ENCODE data around the gene RASGRP1. TPM values are rescaled to one million over a fixed set of nuclear protein-coding genes. Genes with fewer than 3 reads are reported as not detected.

RASGRP1 gene
- total and polyA plus RNA-seq, 7 experiments from 2014 or later: 77.6 to 182 (median 101) TPM

DNA sequence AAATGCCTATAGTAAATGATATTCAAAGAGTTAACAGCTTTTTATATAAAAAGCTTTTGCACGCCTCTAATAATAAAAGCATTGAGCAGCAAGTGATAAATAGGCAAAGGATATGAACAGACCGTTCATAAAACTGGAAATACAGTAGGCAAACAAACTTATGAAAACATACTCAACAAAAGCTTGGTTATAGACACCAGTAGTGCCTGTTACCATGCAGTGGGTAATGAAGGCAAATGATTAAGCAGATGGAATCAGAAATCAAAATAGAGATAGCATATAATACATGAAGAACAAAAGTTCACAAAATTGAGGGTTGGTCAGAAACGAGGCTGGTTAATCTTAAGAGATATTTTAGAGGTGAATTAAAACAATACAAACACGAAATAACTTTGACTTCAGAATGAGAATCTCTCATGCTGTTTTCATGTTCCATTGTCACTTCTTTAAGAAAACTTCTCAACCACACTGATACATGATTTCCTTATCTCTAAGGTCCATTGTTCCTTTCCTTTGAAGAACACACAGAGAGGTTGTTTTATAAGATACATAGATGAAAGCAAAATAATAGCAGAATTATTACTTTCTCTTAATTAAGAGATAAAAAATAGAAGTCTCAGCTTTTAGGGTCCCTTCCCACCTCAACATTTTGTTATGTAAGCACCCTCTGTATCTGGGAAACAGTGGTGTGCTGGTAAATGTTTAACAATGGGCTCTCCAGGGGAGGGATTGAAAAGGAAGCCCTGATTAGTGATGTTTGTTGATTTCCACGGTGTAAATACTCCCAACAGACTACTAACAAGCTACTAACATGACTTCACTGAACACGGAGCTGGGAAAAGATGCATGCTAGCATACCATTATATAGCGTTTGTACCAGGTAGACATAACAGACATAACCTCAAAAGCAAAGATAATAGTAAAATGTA is 12.6 kb downstream of the RASGRP1 start:
- Histone ChIP-seq H3K4me1 (ENCODE audit: control insufficient read depth in 2 of 2, insufficient read depth in 2 of 2, low read length in 2 of 2) (peaks cover 84 to 87% of the 10 kb centered on the region in 2 donors), H3K27ac (ENCODE audit: low read depth, low read length) (peak overlapping the region; percentile 91), H3K36me3 (ENCODE audit: control insufficient read depth in 2 of 3, insufficient read depth in 3 of 3, low read length in 3 of 3) (peaks cover 8 to 56% (median 15%) of the 10 kb centered on the region in 3 experiments), H3K9me3 (ENCODE audit: control insufficient read depth in 2 of 3, low read length in 3 of 3) (no peaks in the 10 kb centered on the region), H3K4me3 (ENCODE audit: low read length) (peak overlapping the region; percentile 32), H3K27me3 (ENCODE audit: control insufficient read depth in 2 of 2, insufficient read depth in 2 of 2, low read length in 2 of 2) (no peaks in the 10 kb centered on the region)
- no peaks in the 10 kb centered on the region for H3K27me3 Mint-ChIP-seq
- ATAC-seq (no peak), DNase-seq (no peak)
- H3K4me1 Mint-ChIP-seq: peaks cover 59 to 95% (median 93%) of the 10 kb centered on the region in 7 donors
- peak overlapping the region; percentile 40 to 97 (median 84) for H3K27ac Mint-ChIP-seq
- ChIA-PET POLR2A (interaction anchor here (0.7 to 2.3 kb wide), 16 partner anchors 8 to 142 kb away, joined by 3 to 8 read pairs (median 4); partner anchors contain the start of gene RASGRP1), CTCF (interaction anchor here (1.0 to 5.2 kb wide), 6 partner anchors 10 to 139 kb away, joined by 4 to 26 read pairs (median 7); partner anchors contain the start of gene RASGRP1)
- peak overlapping the region; percentile 31 to 92 (median 78) for H3K4me3 Mint-ChIP-seq
- intact Hi-C loops (cut with micrococcal nuclease): loop anchor here (1.0 to 5.0 kb wide), 4 partner anchors 8 to 40 kb away; no protein-coding TSS in a partner anchor
- H3K36me3 Mint-ChIP-seq: peaks cover 6 to 59% (median 35%) of the 10 kb centered on the region in 5 donors
- no peaks in the 10 kb centered on the region for H3K9me3 Mint-ChIP-seq

DNA sequence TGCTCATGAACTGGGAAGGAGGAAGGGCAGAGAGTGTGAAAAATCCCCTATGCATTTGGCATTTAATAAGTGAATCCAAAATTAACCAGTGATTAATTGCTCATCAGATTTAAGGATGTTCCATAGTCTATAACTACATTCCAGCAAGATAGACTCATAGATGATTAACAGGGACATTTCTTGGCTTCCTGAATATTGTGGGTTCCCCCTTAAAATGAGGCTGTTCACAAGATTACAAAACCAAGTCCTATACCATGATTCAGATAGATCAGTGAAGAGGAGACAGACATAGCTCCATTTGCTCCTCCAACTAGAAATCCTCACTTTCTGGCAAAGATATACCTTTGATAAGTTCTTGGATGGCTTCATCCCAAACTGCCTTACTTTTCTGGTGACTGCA is 15.4 kb downstream of the RASGRP1 start:
- H3K36me3 Mint-ChIP-seq: peaks cover 6 to 55% (median 42%) of the 10 kb centered on the region in 5 donors
- H3K36me3 ChIP-seq (ENCODE audit: control insufficient read depth in 2 of 3, insufficient read depth in 3 of 3, low read length in 3 of 3): peaks cover 8 to 39% (median 8%) of the 10 kb centered on the region in 3 experiments

DNA sequence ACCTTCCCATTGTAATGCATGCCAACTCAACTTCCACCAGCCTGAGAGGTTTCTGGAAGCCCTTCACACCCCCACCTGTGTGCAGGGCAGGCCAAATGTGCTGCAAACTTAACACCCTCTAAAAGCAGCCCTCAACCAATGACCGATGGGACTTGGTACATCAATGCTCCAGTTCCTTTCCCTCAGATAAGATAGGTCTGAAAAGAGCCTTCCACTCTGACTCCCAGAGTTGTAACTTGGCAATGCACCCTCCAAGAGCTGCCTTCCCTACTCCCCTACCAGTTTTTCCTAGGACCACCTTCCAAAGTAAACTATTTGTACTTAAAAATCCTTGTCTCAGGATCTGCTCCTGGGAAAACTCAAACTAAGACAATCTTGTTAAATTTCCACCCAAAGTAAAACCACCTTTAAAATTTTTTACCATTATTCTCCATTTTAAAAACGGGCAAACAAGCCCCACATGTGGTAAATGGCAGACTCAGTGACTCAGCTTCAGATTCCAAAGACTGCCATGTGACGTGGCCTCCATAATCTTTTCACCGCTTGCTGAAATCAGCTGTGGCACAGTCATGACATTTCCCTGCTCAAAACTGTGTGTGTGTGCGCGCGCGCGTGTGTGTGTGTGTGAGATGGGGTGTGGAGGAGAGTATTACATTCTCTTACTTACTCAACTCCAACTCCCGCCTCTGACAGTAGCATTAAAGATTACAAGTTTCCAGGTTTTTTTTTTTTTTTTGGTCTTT is 17.2 kb downstream of the RASGRP1 start:
- DNase-seq (peak in 1 of 9 donors; percentile 33), ATAC-seq (no peak)
- Histone ChIP-seq H3K36me3 (ENCODE audit: control insufficient read depth in 2 of 3, insufficient read depth in 3 of 3, low read length in 3 of 3) (peaks cover 8 to 26% (median 8%) of the 10 kb centered on the region in 3 experiments), H3K4me1 (ENCODE audit: control insufficient read depth in 2 of 2, insufficient read depth in 2 of 2, low read length in 2 of 2) (peaks cover 62 to 64% of the 10 kb centered on the region in 2 donors), H3K9me3 (ENCODE audit: control insufficient read depth in 2 of 3, low read length in 3 of 3) (no peaks in the 10 kb centered on the region), H3K27me3 (ENCODE audit: control insufficient read depth in 2 of 2, insufficient read depth in 2 of 2, low read length in 2 of 2) (no peaks in the 10 kb centered on the region), H3K27ac (ENCODE audit: low read depth, low read length) (no peak overlapping the region), H3K4me3 (ENCODE audit: low read length) (no peak overlapping the region)
- H3K4me3 Mint-ChIP-seq: peak overlapping the region in 8 of 10 donors; percentile 9 to 76 (median 52)
- intact Hi-C loops (cut with micrococcal nuclease): no loop called here
- H3K27me3 Mint-ChIP-seq: no peaks in the 10 kb centered on the region
- CTCF ChIA-PET: interaction anchor here (0.8 kb wide), 1 partner anchor 136 kb away, joined by 3 read pairs; no protein-coding TSS in a partner anchor
- no peaks in the 10 kb centered on the region for H3K9me3 Mint-ChIP-seq
- peaks cover 54 to 93% (median 89%) of the 10 kb centered on the region in 7 donors for H3K4me1 Mint-ChIP-seq
- POLR2A ChIA-PET: interaction anchor here (0.6 to 1.6 kb wide), 5 partner anchors 8 to 108 kb away, joined by 3 to 6 read pairs (median 4); no protein-coding TSS in a partner anchor
- peak overlapping the region; percentile 31 to 97 (median 83) for H3K27ac Mint-ChIP-seq
- H3K36me3 Mint-ChIP-seq: peaks cover 0 to 50% (median 34%) of the 10 kb centered on the region in 5 donors

More for the DNA sequence above, 15.4 kb downstream of the RASGRP1 start:
- ATAC-seq: no peak
- intact Hi-C loops (cut with micrococcal nuclease): no loop called here
- Mint-ChIP-seq H3K27ac (peak overlapping the region in 8 of 9 donors; percentile 0 to 97 (median 84)), H3K4me3 (peak overlapping the region in 8 of 10 donors; percentile 6 to 48 (median 30)), H3K4me1 (peaks cover 53 to 95% (median 92%) of the 10 kb centered on the region in 7 donors), H3K27me3 (no peaks in the 10 kb centered on the region), H3K9me3 (no peaks in the 10 kb centered on the region)
- no peak overlapping the region for H3K4me3 ChIP-seq (ENCODE audit: low read length)
- H3K4me1 ChIP-seq (ENCODE audit: control insufficient read depth in 2 of 2, insufficient read depth in 2 of 2, low read length in 2 of 2): peaks cover 69 to 74% of the 10 kb centered on the region in 2 donors
- ChIA-PET POLR2A (interaction anchor here (0.9 to 1.4 kb wide), 4 partner anchors 11 to 141 kb away, joined by 3 to 6 read pairs (median 4); no protein-coding TSS in a partner anchor), CTCF (interaction anchor here (0.9 to 1.3 kb wide), 3 partner anchors 15 to 99 kb away, joined by 3 to 4 read pairs (median 3); partner anchors contain the start of gene RASGRP1)
- DNase-seq: no peak
- no peak overlapping the region for H3K27ac ChIP-seq (ENCODE audit: low read depth, low read length)
- no peaks in the 10 kb centered on the region for H3K27me3 ChIP-seq (ENCODE audit: control insufficient read depth in 2 of 2, insufficient read depth in 2 of 2, low read length in 2 of 2)
- H3K9me3 ChIP-seq (ENCODE audit: control insufficient read depth in 2 of 3, low read length in 3 of 3): no peaks in the 10 kb centered on the region

DNA sequence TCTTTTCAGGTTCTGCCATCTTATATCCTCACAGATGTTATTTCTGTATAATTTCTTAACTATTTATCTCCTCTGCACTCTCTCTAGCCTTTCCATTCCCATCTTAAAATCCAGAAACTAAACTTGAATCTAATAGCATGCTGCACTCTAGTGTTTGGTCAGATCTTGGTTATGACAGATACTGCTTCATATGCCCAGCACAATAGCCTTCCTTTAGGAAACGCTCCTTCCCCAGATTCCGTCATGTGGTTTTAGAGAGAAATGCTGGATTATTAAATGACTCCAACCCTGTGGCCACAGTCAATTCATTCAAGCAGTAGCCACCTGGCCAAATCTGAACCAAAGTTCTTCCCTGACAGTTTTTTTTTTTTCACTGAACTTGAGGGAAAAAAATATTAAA is 19.4 kb downstream of the RASGRP1 start:
- peaks cover 2 to 58% (median 38%) of the 10 kb centered on the region in 5 donors for H3K36me3 Mint-ChIP-seq
- peaks cover 8 to 26% (median 8%) of the 10 kb centered on the region in 3 experiments for H3K36me3 ChIP-seq (ENCODE audit: control insufficient read depth in 2 of 3, insufficient read depth in 3 of 3, low read length in 3 of 3)
- no peaks in the 10 kb centered on the region for H3K9me3 Mint-ChIP-seq
- no peak overlapping the region for H3K4me3 ChIP-seq (ENCODE audit: low read length)
- peak overlapping the region in 6 of 10 donors; percentile 0 to 47 (median 35) for H3K4me3 Mint-ChIP-seq
- POLR2A ChIA-PET: interaction anchor here (0.6 to 2.2 kb wide), 4 partner anchors 11 to 19 kb away, joined by 3 to 10 read pairs (median 4); partner anchors contain the start of gene RASGRP1
- peaks cover 64 to 65% of the 10 kb centered on the region in 2 donors for H3K4me1 ChIP-seq (ENCODE audit: control insufficient read depth in 2 of 2, insufficient read depth in 2 of 2, low read length in 2 of 2)
- H3K27ac ChIP-seq (ENCODE audit: low read depth, low read length): no peak overlapping the region
- CTCF ChIA-PET: interaction anchor here (0.7 to 0.9 kb wide), 2 partner anchors 12 to 19 kb away, joined by 3 read pairs; partner anchors contain the start of gene RASGRP1
- H3K27me3 Mint-ChIP-seq: no peaks in the 10 kb centered on the region
- no peaks in the 10 kb centered on the region for H3K27me3 ChIP-seq (ENCODE audit: control insufficient read depth in 2 of 2, insufficient read depth in 2 of 2, low read length in 2 of 2)
- no peaks in the 10 kb centered on the region for H3K9me3 ChIP-seq (ENCODE audit: control insufficient read depth in 2 of 3, low read length in 3 of 3)
- H3K27ac Mint-ChIP-seq: peak overlapping the region in 8 of 9 donors; percentile 20 to 97 (median 64)
- H3K4me1 Mint-ChIP-seq: peaks cover 64 to 98% (median 94%) of the 10 kb centered on the region in 7 donors
- DNase-seq: no peak
- no peak for ATAC-seq
- intact Hi-C loops (cut with micrococcal nuclease): no loop called here

DNA sequence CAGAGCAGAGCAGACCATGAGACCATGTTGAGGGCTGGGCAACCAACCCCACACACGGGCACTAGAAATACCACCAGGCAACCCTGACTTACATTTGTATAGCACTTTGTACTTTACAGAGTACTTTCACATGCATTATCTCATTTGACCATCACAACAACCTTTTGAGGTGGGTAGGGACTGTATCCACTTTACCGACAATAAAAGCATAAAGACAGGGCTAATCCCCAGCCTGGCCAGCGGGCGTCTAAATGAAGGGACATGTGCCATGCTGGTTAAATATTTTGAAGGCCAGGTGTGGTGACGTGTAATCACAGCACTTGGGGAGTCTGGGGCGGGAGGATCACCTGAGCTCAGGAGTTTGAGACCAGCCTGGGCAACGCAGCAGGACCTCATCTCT is 23.6 kb downstream of the RASGRP1 start:
- peaks cover 3 to 55% (median 20%) of the 10 kb centered on the region in 5 donors for H3K36me3 Mint-ChIP-seq
- peaks cover 74 to 98% (median 95%) of the 10 kb centered on the region in 7 donors for H3K4me1 Mint-ChIP-seq
- intact Hi-C loops (cut with micrococcal nuclease): loop anchor here in 1 of 2 donors (2.0 kb wide), 1 partner anchor 14 kb away; no protein-coding TSS in a partner anchor
- POLR2A ChIA-PET: interaction anchor here (0.8 to 2.0 kb wide), 8 partner anchors 8 to 147 kb away, joined by 3 to 9 read pairs (median 4); no protein-coding TSS in a partner anchor
- H3K27me3 Mint-ChIP-seq: no peaks in the 10 kb centered on the region
- Histone ChIP-seq H3K27me3 (ENCODE audit: control insufficient read depth in 2 of 2, insufficient read depth in 2 of 2, low read length in 2 of 2) (no peaks in the 10 kb centered on the region), H3K9me3 (ENCODE audit: control insufficient read depth in 2 of 3, low read length in 3 of 3) (no peaks in the 10 kb centered on the region), H3K27ac (ENCODE audit: low read depth, low read length) (peak overlapping the region; percentile 49), H3K4me3 (ENCODE audit: low read length) (no peak overlapping the region), H3K4me1 (ENCODE audit: control insufficient read depth in 2 of 2, insufficient read depth in 2 of 2, low read length in 2 of 2) (peaks cover 72 to 76% of the 10 kb centered on the region in 2 donors), H3K36me3 (ENCODE audit: control insufficient read depth in 2 of 3, insufficient read depth in 3 of 3, low read length in 3 of 3) (peaks cover 0 to 3% (median 0%) of the 10 kb centered on the region in 3 experiments)
- CTCF ChIA-PET: interaction anchor here (0.6 to 1.5 kb wide), 5 partner anchors 23 to 150 kb away, joined by 3 to 6 read pairs (median 3); no protein-coding TSS in a partner anchor
- ATAC-seq (no peak), DNase-seq (no peak)
- peak overlapping the region in 9 of 10 donors; percentile 22 to 61 (median 51) for H3K4me3 Mint-ChIP-seq
- no peaks in the 10 kb centered on the region for H3K9me3 Mint-ChIP-seq
- H3K27ac Mint-ChIP-seq: peak overlapping the region; percentile 44 to 95 (median 79)

Measured in naive thymus-derived CD4-positive, alpha-beta T cell (primary cell).